H1 (cell line): ENCODE measurements around the gene CRTC1. TPM values are rescaled to one million over a fixed set of nuclear protein-coding genes. Genes with fewer than 3 reads are reported as not detected.

ENCODE experiments used
- CTCF ChIA-PET: fragments of 300-600 bp; sonication (Branson Sonifier 250); formaldehyde crosslinking; loops from one replicate; lab custom pipeline; 2021; ENCODE audit not compliant: partially characterized antibody; lab: Charles Lee
- POLR2A ChIA-PET: fragments of 300-600 bp; sonication (Branson Sonifier 250); formaldehyde crosslinking; loops from one replicate; lab custom pipeline; 2021; ENCODE audit warnings: inconsistent platforms; ENCODE audit not compliant: partially characterized antibody; lab: Charles Lee
- DNase-seq, 2 experiments: peaks; one replicate each; pipeline versions ENCODE4 v3.0.0 to v3.0.0-alpha.2; 2010 to 2022; ENCODE audit warnings: low spot score in 2 of 2, low read depth in 1 of 2, mixed read lengths in 1 of 2
- FAIRE-seq: peaks from 2 replicates; lab custom pipeline; 2011; peaks lifted over from hg19 to GRCh38; lab: Jason Lieb, UNC
- H2AFZ ChIP-seq: 2 replicates; pipeline ENCODE4 v1.8.1; 2012; ENCODE audit warnings: low read length, inconsistent platforms
- H2AK5ac ChIP-seq: 2 replicates; pipeline ENCODE4 v1.6.1; 2013; ENCODE audit warnings: low read depth, low read length
- H2BK120ac ChIP-seq: replicated peaks from 2 replicates; pipeline ENCODE3; 2013; ENCODE audit warnings: low read depth, low read length, inconsistent platforms
- H2BK12ac ChIP-seq: 2 replicates; pipeline ENCODE4 v1.6.1; 2013; ENCODE audit warnings: low read depth, low read length
- H2BK15ac ChIP-seq: 2 replicates; pipeline ENCODE4 v1.6.1; 2013; ENCODE audit warnings: low read length
- H2BK20ac ChIP-seq: 2 replicates; pipeline ENCODE4 v1.6.1; 2013; ENCODE audit warnings: low read length
- H2BK5ac ChIP-seq: 2 replicates; pipeline ENCODE4 v1.6.1; 2013; ENCODE audit warnings: low read depth, low read length
- H3K14ac ChIP-seq: 2 replicates; pipeline ENCODE4 v1.6.1; 2013; ENCODE audit warnings: inconsistent platforms; ENCODE audit not compliant: insufficient read length
- H3K18ac ChIP-seq: 2 replicates; pipeline ENCODE4 v1.6.1; 2013; ENCODE audit warnings: low read length; ENCODE audit errors: extremely low read depth
- H3K23ac ChIP-seq: 2 replicates; pipeline ENCODE4 v1.6.1; 2013; ENCODE audit warnings: inconsistent platforms; ENCODE audit not compliant: insufficient read length
- H3K23me2 ChIP-seq: 2 replicates; pipeline ENCODE4 v1.6.1; 2013; ENCODE audit warnings: low read depth, low read length
- H3K27ac ChIP-seq: 2 replicates; pipeline ENCODE4 v1.6.1; 2011; ENCODE audit warnings: low read depth, low read length, inconsistent platforms
- H3K27me3 ChIP-seq, 4 experiments: replicated peaks in 1 of 4; 1 replicate in 1 of 4; 2 replicates in 3 of 4; pipeline versions ENCODE4 v1.6.1 to v1.8.1; 2011 to 2013; ENCODE audit warnings: low read length in 3 of 4, mild to moderate bottlenecking in 3 of 4, inconsistent platforms in 2 of 4, mixed read lengths in 2 of 4, moderate library complexity in 1 of 4; ENCODE audit not compliant: control insufficient read depth in 3 of 4, insufficient read depth in 3 of 4; ENCODE audit errors: extremely low read depth in 1 of 4
- H3K36me3 ChIP-seq, 4 experiments: 2 replicates each; pipeline versions ENCODE4 v1.6.1 to v1.8.1; 2011 to 2013; ENCODE audit warnings: mild to moderate bottlenecking in 4 of 4, low read length in 3 of 4, moderate library complexity in 2 of 4, control low read depth in 1 of 4, inconsistent platforms in 1 of 4; ENCODE audit not compliant: insufficient read depth in 4 of 4, control insufficient read depth in 2 of 4
- H3K4ac ChIP-seq: replicated peaks from 2 replicates; pipeline ENCODE3; 2013; ENCODE audit warnings: low read length, low read depth, mixed read lengths, inconsistent platforms; ENCODE audit not compliant: insufficient read length
- H3K4me1 ChIP-seq, 4 experiments: replicated peaks in 1 of 4; 1 replicate in 1 of 4; 2 replicates in 3 of 4; pipeline versions ENCODE4 v1.6.1 to v1.8.1; 2011 to 2013; ENCODE audit warnings: low read length in 3 of 4, inconsistent platforms in 2 of 4, mixed read lengths in 1 of 4; ENCODE audit not compliant: insufficient read depth in 4 of 4, control insufficient read depth in 3 of 4
- H3K4me2 ChIP-seq, 2 experiments: 2 replicates each; pipeline versions ENCODE4 v1.6.1 to v1.8.1; 2011 to 2013; ENCODE audit warnings: low read depth in 2 of 2, low read length in 2 of 2, control low read depth in 1 of 2, inconsistent platforms in 1 of 2, mild to moderate bottlenecking in 1 of 2; ENCODE audit not compliant: insufficient read depth in 1 of 2
- H3K4me3 ChIP-seq, 4 experiments: fragments of 200-600, 300-600 bp in 1 of 4; sonication (generic), shearing (Covaris generic), sonication (Bioruptor Twin) in 1 of 4; 2 replicates each; pipeline versions ENCODE4 v1.5.1 to v1.8.1; 2011 to 2016; ENCODE audit warnings: low read length in 4 of 4, low read depth in 3 of 4, control low read depth in 2 of 4, inconsistent platforms in 2 of 4, mild to moderate bottlenecking in 2 of 4, mixed read lengths in 1 of 4, moderate library complexity in 1 of 4; ENCODE audit not compliant: insufficient read depth in 2 of 4; ENCODE audit errors: extremely low read depth in 1 of 4
- H3K56ac ChIP-seq: replicated peaks from 2 replicates; pipeline ENCODE3; 2013; ENCODE audit warnings: low read depth, mild to moderate bottlenecking, mixed read lengths, low read length, inconsistent platforms; ENCODE audit not compliant: insufficient read length
- H3K79me1 ChIP-seq: 2 replicates; pipeline ENCODE4 v1.6.1; 2013; ENCODE audit warnings: low read depth, low read length, control low read depth
- H3K79me2 ChIP-seq, 2 experiments: 2 replicates each; pipeline versions ENCODE4 v1.6.1 to v1.8.1; 2012 to 2013; ENCODE audit warnings: low read length in 2 of 2, mild to moderate bottlenecking in 2 of 2, inconsistent platforms in 1 of 2; ENCODE audit not compliant: insufficient read depth in 2 of 2, control insufficient read depth in 1 of 2
- H3K9ac ChIP-seq, 4 experiments: replicated peaks in 1 of 4; 1 replicate in 1 of 4; 2 replicates in 3 of 4; pipeline versions ENCODE4 v1.6.1 to v1.8.1; 2011 to 2013; ENCODE audit warnings: low read depth in 3 of 4, low read length in 3 of 4, control low read depth in 2 of 4, mild to moderate bottlenecking in 2 of 4, moderate library complexity in 2 of 4, inconsistent platforms in 1 of 4; ENCODE audit errors: extremely low read depth in 1 of 4
- H3K9me3 ChIP-seq, 2 experiments: 2 replicates each; pipeline versions ENCODE4 v1.6.1 to v1.8.1; 2012 to 2013; ENCODE audit warnings: mild to moderate bottlenecking in 2 of 2, moderate library complexity in 2 of 2, control low read depth in 1 of 2, inconsistent platforms in 1 of 2, low read depth in 1 of 2, low read length in 1 of 2, mixed read lengths in 1 of 2; ENCODE audit not compliant: insufficient read depth in 2 of 2
- H4K20me1 ChIP-seq, 2 experiments: replicated peaks in 1 of 2; 2 replicates each; pipeline versions ENCODE3 to v1.8.1; 2011 to 2013; ENCODE audit warnings: inconsistent platforms in 2 of 2, low read length in 2 of 2, mild to moderate bottlenecking in 1 of 2; ENCODE audit not compliant: insufficient read depth in 2 of 2, control insufficient read depth in 1 of 2
- H4K5ac ChIP-seq: 2 replicates; pipeline ENCODE4 v1.6.1; 2013; ENCODE audit warnings: low read length, low read depth, mixed read lengths, inconsistent platforms; ENCODE audit not compliant: insufficient read length
- H4K8ac ChIP-seq: 2 replicates; pipeline ENCODE4 v1.8.0; 2013; ENCODE audit warnings: mild to moderate bottlenecking, moderate library complexity, low read length, inconsistent platforms; ENCODE audit not compliant: insufficient read depth; ENCODE audit errors: extremely low read depth
- H4K91ac ChIP-seq: replicated peaks from 2 replicates; pipeline ENCODE3; 2013; ENCODE audit warnings: low read length, mixed read lengths, inconsistent platforms; ENCODE audit not compliant: insufficient read length
- HDAC6 ChIP-seq: IDR thresholded peaks from one replicate; pipeline ENCODE4 v1.7.1; 2012; ENCODE audit warnings: low read depth, mild to moderate bottlenecking, inconsistent platforms, low read length, moderate library complexity
- WGBS, 2 experiments: shearing (Covaris generic) in 1 of 2; methylation state at CpG; one replicate each; pipeline versions ENCODE4 v1.1.6 to v1.1.7; 2013 to 2015; ENCODE audit warnings: low lambda C conversion rate in 2 of 2, mixed read lengths in 2 of 2, inconsistent platforms in 1 of 2, low coverage in 1 of 2, missing lambda C conversion rate in 1 of 2; ENCODE audit not compliant: insufficient replicate concordance in 2 of 2, insufficient coverage in 1 of 2, insufficient read length in 1 of 2; ENCODE audit errors: extremely low coverage in 1 of 2, missing lambda C conversion rate in 1 of 2; 5-methylcytosine and 5-hydroxymethylcytosine counted together
- polyA plus RNA-seq, 7 experiments: library from polyadenylated mRNA; depleted of rRNA in 3 of 7; stranded (reverse) in 5 of 7; unstranded in 2 of 7; fragments of >200 nt in 5 of 7; fragments of 200-250 nt in 2 of 7; gene quantifications; 1 replicate in 5 of 7; 2 replicates in 1 of 7; 4 replicates in 1 of 7; pipeline versions ENCODE4 v1.2.1 to v1.2.3, GENCODE V29; 2011 to 2013; ENCODE audit warnings: missing spikeins in 2 of 7, mixed read lengths in 2 of 7
- total RNA-seq: library from RNA; stranded (reverse); fragmentation: NEBNext Ultra II Directional; extraction: Animal tissue kit (Norgen Biotek cat#: 25700); gene quantifications from 2 replicates; pipeline ENCODE4 v1.2.1, GENCODE V29; 2021

CRTC1 gene
- total and polyA plus RNA-seq, 2 of the 8 experiments (the other 6 are each of a cell fraction or from before 2014, with no cell fraction given), result 2.9 to 8.5 TPM

DNA sequence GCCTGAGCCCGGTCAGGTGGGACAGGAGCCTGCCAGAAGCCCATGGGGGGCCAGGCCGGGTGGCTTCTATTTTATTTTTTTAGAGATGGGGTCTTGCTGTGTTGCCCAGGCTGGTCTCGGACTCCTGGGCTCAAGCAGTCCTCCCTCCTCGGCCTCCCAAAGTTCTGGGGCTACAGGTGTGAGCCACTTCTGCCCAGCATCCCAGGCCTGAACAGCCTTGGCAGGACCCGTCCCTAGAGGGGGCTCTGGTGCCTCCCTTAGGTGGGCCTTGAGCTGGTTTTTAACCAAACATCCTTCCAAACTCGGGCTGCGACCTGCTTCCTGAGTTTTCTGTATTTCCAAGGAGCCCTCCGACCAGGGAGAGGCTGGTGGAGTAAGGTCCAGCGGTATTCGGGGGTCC, 97.2 kb downstream of the CRTC1 start:
- Histone ChIP-seq H3K56ac (no peak overlapping the region), H3K36me3 (no peaks in the 10 kb centered on the region), H3K23me2 (peaks cover 4% of the 10 kb centered on the region; the same call in 1 of the 2 replicates), H2BK5ac (no peak overlapping the region), H3K9ac (no peak overlapping the region), H3K9me3 (no peaks in the 10 kb centered on the region), H2BK120ac (no peak overlapping the region), H3K4ac (no peak overlapping the region), H3K27ac (no peak overlapping the region), H3K23ac (no peak overlapping the region), H2BK15ac (no peak overlapping the region), H3K79me2 (no peaks in the 10 kb centered on the region), H3K4me2 (no peak overlapping the region), H4K20me1 (peaks cover 11 to 29% of the 10 kb centered on the region in 2 experiments), H3K14ac (no peak overlapping the region), H4K91ac (no peak overlapping the region), H2AFZ (no peak overlapping the region), H2BK12ac (no peak overlapping the region), H2AK5ac (no peak overlapping the region), H3K18ac (no peak overlapping the region), H2BK20ac (no peak overlapping the region), H3K4me3 (no peak overlapping the region), H3K4me1 (peaks cover 3 to 7% (median 6%) of the 10 kb centered on the region in 4 experiments; a peak in 6 of 7 replicates), H4K5ac (no peak overlapping the region), H3K79me1 (no peaks in the 10 kb centered on the region), H4K8ac (peak overlapping the region; percentile 79; the same call in 1 of the 2 replicates), H3K27me3 (peaks cover 25 to 92% (median 84%) of the 10 kb centered on the region in 4 experiments)
- 79% methylated on average over 10 of the region's 10 CpGs; no CpG with 5 or more reads in 1 of the 2 experiments for WGBS, 2 experiments
- ChIA-PET CTCF (interaction anchor here (0.8 to 10.9 kb wide), 13 partner anchors 9 to 330 kb away, joined by 3 to 132 read pairs (median 3); no protein-coding TSS in a partner anchor), POLR2A (interaction anchor here (0.6 to 1.1 kb wide), 5 partner anchors 9 to 87 kb away, joined by 3 to 5 read pairs (median 3); partner anchors contain the start of gene UPF1)
- FAIRE-seq (no peak), DNase-seq (no peak)
- TF ChIP-seq HDAC6, result no peak
